ENCODE data around the gene S100A7.
"Not testable (repeated sequence)": the region's sequence is repeated elsewhere in the genome, so short reads cannot be mapped to it uniquely, and the experiment has no call there.

S100A7 gene

DNA sequence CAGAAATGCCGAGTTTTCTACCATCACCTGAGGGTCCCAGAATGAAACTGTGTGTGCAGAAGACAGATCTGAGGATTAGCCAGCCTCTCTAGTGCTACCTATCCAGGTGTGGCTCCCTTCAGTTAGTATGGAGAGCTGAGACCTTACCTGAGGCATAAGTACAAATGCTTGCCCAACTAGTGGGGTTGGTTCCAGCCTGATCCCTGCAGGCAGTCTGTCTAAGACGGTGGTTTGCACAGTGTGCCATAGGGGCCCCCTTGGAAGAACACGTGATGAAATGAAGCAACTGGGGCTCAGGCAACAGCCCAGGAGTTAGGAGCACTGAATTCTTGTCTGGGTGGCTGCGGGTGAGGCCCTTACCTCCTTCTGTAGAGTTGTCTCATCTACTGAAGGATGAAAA is 28.5 kb downstream of the S100A7 start:
- H3K4me3 ChIP-seq (ENCODE audit: low read depth, low read length), result no peak overlapping the region

DNA sequence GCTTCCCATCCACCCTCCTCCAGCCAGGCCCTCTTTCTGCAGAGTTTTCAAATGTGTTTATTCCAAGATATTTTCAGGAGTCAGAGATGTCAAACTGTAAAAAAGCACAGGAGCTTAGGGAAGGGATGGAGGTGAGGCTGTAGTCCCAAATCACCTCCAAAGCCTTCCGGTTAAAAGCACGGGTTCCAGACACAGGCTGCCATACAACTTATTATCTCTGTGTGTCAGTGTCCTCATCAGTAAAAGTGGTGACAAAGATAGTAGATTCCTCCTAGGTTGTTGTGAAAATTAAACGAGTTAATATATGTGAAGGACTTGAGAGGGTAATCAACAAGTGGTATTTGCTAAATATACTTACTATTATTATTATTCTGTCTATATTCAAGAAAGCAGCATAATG is 29.0 kb downstream of the S100A7 start:
- H3K4me3 ChIP-seq (ENCODE audit: low read depth, low read length), result no peak overlapping the region

- no peak overlapping the region for H3K4me3 ChIP-seq (ENCODE audit: low read depth, low read length)
These were observed 29.4 kb downstream of the S100A7 start for GRCh38 chr1:153431002-153431401.

DNA sequence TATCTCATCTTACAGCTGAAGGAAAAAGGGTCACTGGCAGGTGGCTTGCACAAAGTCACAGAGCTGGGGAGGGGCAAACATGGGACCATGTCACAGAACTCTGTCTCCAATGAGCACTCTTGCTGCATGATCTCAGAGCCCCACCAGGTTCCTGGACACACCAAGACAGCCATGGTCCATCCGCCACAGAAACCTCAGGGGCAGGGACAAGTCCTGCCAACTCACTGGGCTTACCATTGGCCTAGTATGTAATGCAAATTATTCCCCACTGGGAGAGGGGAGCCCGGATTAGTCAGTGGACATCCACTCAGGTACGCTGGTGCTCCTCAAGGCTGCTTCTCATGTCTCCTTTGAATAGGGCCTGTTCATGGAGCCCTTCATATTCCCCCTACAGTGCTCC is 29.9 kb downstream of the S100A7 start:
- H3K4me3 ChIP-seq (ENCODE audit: low read depth, low read length), result no peak overlapping the region

DNA sequence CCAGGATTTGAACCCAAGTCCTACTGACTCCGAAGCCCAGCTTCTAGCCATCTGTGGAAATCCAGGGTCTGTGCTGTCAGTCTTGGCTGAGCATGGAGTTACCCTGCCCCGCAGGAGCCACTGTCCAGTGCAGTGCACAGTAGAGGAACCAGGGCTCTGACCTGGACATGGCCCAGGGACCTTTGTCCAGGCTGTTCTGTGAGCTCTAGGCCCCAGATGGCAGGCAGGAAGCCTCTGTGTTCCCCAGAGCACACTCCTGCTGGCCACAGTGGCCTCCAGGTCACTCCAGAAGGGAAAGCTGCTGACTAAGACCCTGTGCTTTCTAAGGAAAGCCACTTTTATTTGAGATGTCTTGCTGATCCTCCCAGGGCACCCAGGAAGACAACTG is 30.3 kb downstream of the S100A7 start:
- H3K4me3 ChIP-seq (ENCODE audit: low read depth, low read length), result no peak overlapping the region

DNA sequence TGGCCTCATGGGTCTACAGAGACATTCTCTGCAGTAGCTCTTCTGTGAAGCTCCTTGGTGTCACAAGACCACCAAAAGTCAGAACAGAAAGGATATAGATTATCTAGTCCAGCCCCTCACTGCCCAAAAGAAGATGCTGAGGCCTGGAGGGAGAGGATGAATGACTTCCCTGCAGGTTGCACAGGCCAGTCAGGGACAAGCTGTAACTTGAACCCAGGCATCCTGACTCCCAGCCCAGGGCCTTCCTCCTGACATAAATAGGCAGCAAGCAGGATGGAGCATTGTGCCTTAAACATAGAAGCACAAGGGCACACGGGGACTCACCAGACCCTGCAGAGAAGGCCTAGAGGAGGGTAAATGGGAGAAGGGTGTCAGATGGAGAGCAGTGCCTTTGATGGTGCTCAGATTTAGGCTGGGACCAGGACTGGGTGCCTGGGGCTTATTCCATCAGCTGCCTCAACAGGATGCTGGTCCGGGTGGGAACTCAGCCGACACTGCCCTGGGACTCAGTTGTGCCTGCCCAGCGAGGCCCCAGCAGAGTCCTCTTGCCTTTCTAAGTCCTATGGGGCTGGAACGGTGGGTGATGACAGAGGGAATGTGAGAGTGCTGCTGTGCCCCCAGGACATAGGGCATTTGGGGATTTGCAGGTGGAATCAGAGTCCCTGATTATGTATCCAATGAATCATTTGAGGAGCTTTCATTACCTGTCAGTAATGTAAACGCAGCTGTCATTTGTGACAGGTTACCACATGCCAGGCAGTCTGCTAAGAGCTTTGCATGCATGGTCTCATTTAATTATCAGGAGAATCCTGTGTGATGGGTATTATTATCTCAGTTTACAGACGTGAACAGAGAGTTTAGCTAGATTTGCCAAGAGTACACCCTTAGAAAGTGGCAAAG is 30.9 kb downstream of the S100A7 start:
- H3K4me3 ChIP-seq (ENCODE audit: low read depth, low read length), result no peak overlapping the region

- H3K4me3 ChIP-seq (ENCODE audit: low read depth, low read length), result no peak overlapping the region
These were observed 31.7 kb downstream of the S100A7 start for GRCh38 chr1:153428791-153429190.

- H3K4me3 ChIP-seq (ENCODE audit: low read depth, low read length), result no peak overlapping the region
These were observed 32.3 kb downstream of the S100A7 start for GRCh38 chr1:153428073-153428638.

- no peak overlapping the region for H3K4me3 ChIP-seq (ENCODE audit: low read depth, low read length)
These were observed 33.6 kb downstream of the S100A7 start for GRCh38 chr1:153426809-153427208.

DNA sequence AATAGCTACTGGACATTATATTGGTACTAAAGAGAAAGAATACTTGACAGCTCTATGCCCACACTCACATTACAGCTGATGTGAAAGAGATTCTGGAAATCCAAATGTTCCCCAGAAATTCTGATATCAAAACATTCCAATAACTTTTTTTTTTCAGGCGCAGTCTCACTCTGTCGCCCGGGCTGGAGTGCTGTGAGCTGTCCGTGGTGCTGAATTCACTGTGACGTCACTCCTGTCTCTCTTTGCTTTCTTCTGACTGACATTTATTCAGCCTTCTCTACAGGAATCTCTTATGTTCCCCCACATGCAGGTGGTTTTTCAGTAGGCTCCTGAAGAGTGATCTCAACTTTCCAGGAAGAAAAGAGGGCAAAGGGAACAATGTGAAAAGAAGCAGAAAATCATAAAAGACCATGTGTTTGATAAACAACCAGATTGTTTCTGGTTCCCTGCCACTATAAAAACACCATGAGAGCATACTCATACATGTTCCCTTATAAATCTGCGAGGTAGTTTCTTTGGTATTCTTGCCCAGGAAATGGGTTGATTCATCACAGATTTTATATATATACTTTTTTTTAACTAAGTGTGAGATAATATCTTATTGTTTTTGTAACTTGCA is 37.9 kb downstream of the S100A7 start:
- no peak overlapping the region for H3K4me3 ChIP-seq (ENCODE audit: low read depth, low read length)

GRCh38 chr1:153420306-153420705 is 40.1 kb downstream of the S100A7 start:
- no peak overlapping the region for H3K4me3 ChIP-seq (ENCODE audit: low read depth, low read length)

DNA sequence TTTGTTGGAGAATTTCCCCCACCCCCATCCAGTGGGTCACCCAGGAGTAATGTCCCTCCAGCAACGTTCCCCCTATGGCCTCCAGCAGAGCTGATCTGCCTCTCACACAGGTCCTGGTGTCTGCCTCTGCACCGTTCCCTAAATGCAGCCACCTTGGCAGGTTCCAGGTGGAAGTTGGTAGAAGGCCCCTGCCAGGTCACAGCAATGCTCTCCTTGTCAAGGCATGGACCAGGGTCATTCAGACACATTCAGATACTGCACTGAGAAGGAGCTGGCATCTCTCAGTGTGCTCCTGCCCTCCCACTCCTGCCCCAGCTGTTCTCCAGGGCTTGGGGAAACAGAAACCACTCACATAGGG is 41.0 kb downstream of the S100A7 start:
- H3K4me3 ChIP-seq (ENCODE audit: low read depth, low read length), result not testable (repeated sequence)

- not testable (repeated sequence) for H3K4me3 ChIP-seq (ENCODE audit: low read depth, low read length)
These were observed 41.6 kb downstream of the S100A7 start for GRCh38 chr1:153418758-153419435.

DNA sequence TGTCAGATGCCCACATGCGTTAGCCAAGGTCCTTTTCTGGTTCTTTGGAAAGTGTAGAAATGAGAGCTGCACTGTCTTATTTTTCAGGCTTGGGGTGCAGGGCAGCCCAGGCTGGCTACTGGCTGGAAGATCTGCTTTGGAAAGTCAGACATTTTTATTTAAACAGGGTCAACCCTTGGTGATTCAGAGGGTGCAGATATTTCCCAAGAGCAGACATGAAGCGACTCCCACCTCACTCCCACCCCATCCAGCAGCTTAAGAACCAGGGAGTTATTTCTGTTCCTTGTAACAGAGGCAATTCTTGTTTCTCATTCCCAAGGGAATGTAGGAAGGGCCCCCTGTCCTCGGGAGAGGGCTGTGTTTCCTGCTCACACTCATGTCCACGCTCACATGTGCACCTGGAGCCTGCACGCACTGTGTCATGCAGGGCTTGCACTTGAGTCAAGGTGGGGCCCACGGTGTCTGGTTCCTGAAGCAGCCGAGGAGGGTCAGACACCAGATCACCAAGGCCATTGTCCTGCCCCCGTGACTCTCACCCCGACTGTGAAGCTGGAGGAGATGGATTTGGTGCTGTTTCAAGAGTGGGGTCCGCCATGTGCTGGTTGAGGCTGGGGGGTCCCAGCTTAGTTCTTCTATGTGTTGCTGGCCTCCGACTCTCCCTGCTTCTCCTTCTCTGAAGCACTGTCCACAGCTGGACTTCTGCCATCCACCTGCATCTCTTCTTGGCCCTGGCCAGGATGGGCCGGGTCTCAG is 43.1 kb downstream of the S100A7 start:
- no peak overlapping the region for H3K4me3 ChIP-seq (ENCODE audit: low read depth, low read length)

DNA sequence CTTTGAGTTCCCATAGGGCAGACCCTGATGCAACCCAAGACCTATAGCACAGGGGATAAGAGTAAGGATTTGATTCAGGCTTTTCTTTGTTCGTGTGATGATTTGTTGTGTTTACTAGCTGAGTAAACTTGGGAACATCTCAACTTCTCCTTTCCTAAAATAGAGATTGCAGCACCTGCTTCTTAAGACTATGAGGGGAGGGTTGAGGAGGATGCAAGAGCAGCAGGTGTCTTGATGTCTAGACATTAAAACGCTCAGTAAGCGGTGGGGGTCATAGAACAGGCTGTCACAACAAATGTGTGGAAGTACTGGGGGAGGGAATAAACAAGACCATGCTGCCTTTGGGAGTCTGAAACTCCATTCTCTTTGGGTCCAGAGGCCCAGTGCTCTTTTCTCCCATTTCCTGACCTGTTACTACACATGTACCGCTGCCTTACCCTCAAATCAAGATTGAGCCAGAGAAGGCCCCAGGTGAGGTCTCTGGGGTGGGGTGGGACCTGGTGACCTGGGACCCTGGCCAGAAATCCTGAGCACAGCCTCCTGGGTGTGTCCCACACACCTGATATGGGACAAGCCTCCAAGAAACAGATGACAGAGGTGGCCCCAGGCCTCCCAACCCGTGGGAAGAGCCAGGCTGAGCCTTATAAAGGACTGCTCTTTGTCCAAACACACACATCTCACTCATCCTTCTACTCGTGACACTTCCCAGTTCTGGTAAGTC is 44.4 kb downstream of the S100A7 start, which contains the start of gene S100A7A:
Gene S100A7A (plus strand): TSS at position 671 of the 721 bp plus-strand sequence. CDS start 1,563 bp downstream, outside the sequence.
- H3K4me3 ChIP-seq (ENCODE audit: low read depth, low read length), result no peak within 1 kb of the TSS

DNA sequence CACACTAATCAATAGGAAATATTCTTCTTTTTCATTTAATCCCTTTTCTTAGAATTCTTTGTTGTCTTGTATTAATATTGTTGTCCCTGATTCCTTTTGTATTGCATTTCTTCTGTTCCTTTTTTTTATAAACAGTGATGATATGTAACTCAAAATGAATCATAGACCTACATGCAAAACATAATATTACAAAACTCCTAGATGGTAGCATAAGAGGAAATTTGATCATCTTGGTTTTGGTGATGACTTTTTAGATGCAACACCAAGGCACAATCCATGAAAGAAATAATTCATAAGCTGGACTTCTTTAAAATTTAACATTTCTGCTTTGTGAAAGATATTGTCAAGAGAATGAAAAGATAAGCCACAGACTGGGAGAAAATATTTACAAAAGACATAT is 46.5 kb downstream of the S100A7 start:
- not testable (repeated sequence) for H3K4me3 ChIP-seq (ENCODE audit: low read depth, low read length)
